ENCODE results near the gene IMPDH1.

GRCh38 chr7:128448751-128449302 lies 39.0 kb upstream of the IMPDH1 start:
- TF ChIP-seq EP300 (IDR thresholded peaks at IDR 0.05; ENCODE audit: borderline replicate concordance) (no peak), REST (IDR thresholded peaks at IDR 0.05; ENCODE audit: low read depth) (no peak), TAF1 (IDR thresholded peaks at IDR 0.05; ENCODE audit: low read depth) (no peak), RAD21 (IDR thresholded peaks at IDR 0.05; ENCODE audit: low read depth) (no peak), NFIC (IDR thresholded peaks at IDR 0.05) (no peak), MAX (IDR thresholded peaks at IDR 0.05) (no peak), CEBPB (IDR thresholded peaks at IDR 0.05) (no peak), EGR1 (IDR thresholded peaks at IDR 0.05) (no peak), FOXM1 (IDR thresholded peaks at IDR 0.05; ENCODE audit: borderline replicate concordance, low read depth) (no peak), YY1 (IDR thresholded peaks at IDR 0.05; ENCODE audit: low read depth) (no peak), ZBTB7A (IDR thresholded peaks at IDR 0.05; ENCODE audit: low read depth) (no peak), TCF12 (IDR thresholded peaks at IDR 0.05; ENCODE audit: low read depth) (no peak), TEAD4 (IDR thresholded peaks at IDR 0.05) (no peak), CREB1 (IDR thresholded peaks at IDR 0.05; ENCODE audit: low read depth) (no peak)

Data from Ishikawa (cell line).